Gastrocnemius medialis (tissue), 4 donors: ENCODE measurements around the gene ZBTB17.

Experiments
- CTCF ChIP-seq, 5 experiments: fragments of 450-650 bp in 3 of 5; fragments of 200-600 bp in 2 of 5; sonication (generic) in 2 of 5; IDR thresholded peaks in 4 of 5; conservative IDR thresholded peaks in 1 of 5; 1 replicate in 4 of 5; 2 replicates in 1 of 5; pipeline ENCODE4 v1.5.1; 2016 to 2019; ENCODE audit warnings: antibody characterized with exemption in 5 of 5, mild to moderate bottlenecking in 3 of 5, moderate library complexity in 3 of 5
- POLR2A ChIP-seq, 2 donors: fragments of 450-650 bp; IDR thresholded peaks; one replicate each; pipeline ENCODE4 v1.6.1; 2017; ENCODE audit warnings: antibody characterized with exemption in 2 of 2, mild to moderate bottlenecking in 2 of 2, moderate library complexity in 2 of 2

GRCh38 chr1:16020325-16020724 lies 44.4 kb upstream of the ZBTB17 start:
- TF ChIP-seq POLR2A (IDR thresholded peaks at IDR 0.05) (peak in 1 of 2 donors; percentile 19), CTCF (IDR thresholded peaks at IDR 0.05 in 4 of 5, conservative IDR thresholded peaks at IDR 0.05 in 1 of 5) (no peak)
